CD4-positive, alpha-beta T cell treated with Interleukin-15 for 4 hours (primary cell): ENCODE measurements around the gene BAHCC1.
A peak's percentile ranks its signal among the peaks of the same experiment; 100 is the strongest.

Experiments
- DNase-seq: peaks from one replicate; pipeline ENCODE4 v3.0.0-alpha.2; 2020; ENCODE audit warnings: low spot score

The BAHCC1 gene

DNA sequence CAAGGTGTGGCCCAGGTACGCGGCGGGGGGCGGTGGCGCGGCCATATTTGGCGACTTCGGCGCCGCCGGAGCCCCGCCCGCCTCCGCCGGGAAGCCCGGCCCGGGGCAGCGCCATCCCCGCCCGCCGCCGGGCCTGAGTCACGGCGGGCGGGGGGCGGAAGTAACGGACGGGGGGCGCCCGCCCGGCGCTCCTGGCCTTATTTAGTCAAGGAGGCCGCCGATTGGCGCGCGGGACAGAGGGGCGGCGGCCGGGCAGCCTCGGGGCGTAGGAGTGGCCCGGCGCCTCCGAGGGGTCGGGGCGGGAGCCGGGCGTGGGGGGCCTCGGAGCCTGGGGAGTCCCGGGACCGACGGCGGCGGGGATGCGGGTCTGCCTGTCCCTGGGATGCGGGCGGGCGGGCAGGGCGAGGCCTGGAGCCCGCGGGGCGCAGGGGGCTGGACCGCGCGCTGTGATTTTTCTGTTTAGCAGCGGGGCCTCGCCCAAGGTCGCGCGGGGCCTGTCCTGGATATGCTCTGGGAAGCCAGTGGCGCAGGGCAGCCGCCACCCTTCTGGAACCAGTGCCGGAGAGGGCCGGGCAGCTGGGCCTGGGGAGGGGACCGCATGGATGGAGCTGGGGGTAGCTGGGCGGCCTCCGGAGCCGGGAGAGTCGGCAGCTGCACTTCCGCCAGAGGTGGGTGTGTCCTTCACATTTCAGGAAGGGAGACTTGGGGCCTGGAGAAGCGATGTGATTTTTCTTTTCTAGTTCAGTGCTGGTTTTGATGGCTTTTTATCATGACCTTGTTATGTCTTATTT lies 119.7 kb downstream of the BAHCC1 start:
- peak; percentile 73 for DNase-seq

- no peak for DNase-seq
These were observed 120.3 kb downstream of the BAHCC1 start for GRCh38 chr17:81515530-81516041.
